GM19099 (cell line): ENCODE data around the gene NRIP2.

ENCODE experiments used
- POLR2A ChIP-seq: IDR thresholded peaks from 3 replicates; pipeline ENCODE4 v1.6.1; 2011; ENCODE audit warnings: low read depth; ENCODE audit not compliant: insufficient read length; ENCODE audit errors: extremely low read depth

Gene NRIP2

GRCh38 chr12:2825132-2825531, 9.7 kb downstream of the NRIP2 start:
- TF ChIP-seq POLR2A = no peak

- no peak for TF ChIP-seq POLR2A
Observed at GRCh38 chr12:2824541-2824940, 10.3 kb downstream of the NRIP2 start.

GRCh38 chr12:2823483-2823882, 11.4 kb downstream of the NRIP2 start:
- no peak for TF ChIP-seq POLR2A

GRCh38 chr12:2820432-2820831, 14.4 kb downstream of the NRIP2 start:
- TF ChIP-seq POLR2A = no peak

GRCh38 chr12:2819810-2820209, 15.0 kb downstream of the NRIP2 start:
- TF ChIP-seq POLR2A = no peak

- no peak for TF ChIP-seq POLR2A
Observed at GRCh38 chr12:2813214-2814185, 21.3 kb downstream of the NRIP2 start.

GRCh38 chr12:2812290-2813213, 22.3 kb downstream of the NRIP2 start, which contains the start of gene ITFG2:
ITFG2 (plus strand) TSS chr12:2812668; CDS start chr12:2812761, 93 bp downstream.
- peak; percentile 97 for TF ChIP-seq POLR2A

DNA sequence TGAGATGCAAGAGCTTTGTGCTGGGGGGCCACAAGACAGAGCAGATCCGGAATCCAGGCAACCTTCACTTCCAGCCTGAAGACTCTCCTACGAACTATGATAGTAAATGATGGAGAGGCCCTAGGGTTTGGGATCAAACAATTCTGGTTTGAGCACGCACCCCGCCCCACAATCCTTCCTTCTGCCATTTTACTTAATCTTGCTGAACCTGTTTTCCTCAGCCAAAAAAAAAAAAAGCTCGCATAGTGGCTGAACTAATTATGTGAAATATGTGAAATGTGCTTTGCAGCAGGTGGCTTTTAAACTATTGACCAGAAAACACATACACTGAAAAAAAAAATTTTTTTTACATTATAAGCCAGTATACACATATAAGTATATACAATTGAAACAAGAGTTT, 23.0 kb downstream of the NRIP2 start:
- no peak for TF ChIP-seq POLR2A

DNA sequence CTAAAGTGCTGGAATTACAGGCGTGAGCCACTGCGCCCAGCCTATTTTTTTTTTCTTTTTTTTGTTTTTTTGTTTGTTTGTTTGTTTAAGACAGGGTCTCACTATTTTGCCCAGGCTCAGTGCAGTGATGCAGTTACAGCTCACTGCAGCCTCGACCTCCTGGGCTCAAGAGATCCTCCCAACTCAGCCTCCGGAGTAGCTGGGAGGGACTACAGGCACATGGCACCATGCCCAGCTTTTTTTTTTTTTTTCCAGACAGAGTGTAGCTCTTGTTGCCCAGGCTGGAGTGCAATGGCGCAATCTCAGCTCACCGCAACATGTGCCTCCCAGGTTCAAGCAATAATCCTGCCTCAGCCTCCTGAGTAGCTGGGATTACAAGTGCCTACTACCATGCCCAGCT, 28.1 kb downstream of the NRIP2 start:
- no peak for TF ChIP-seq POLR2A

- no peak for TF ChIP-seq POLR2A
Observed at GRCh38 chr12:2805143-2805520, 29.7 kb downstream of the NRIP2 start.

DNA sequence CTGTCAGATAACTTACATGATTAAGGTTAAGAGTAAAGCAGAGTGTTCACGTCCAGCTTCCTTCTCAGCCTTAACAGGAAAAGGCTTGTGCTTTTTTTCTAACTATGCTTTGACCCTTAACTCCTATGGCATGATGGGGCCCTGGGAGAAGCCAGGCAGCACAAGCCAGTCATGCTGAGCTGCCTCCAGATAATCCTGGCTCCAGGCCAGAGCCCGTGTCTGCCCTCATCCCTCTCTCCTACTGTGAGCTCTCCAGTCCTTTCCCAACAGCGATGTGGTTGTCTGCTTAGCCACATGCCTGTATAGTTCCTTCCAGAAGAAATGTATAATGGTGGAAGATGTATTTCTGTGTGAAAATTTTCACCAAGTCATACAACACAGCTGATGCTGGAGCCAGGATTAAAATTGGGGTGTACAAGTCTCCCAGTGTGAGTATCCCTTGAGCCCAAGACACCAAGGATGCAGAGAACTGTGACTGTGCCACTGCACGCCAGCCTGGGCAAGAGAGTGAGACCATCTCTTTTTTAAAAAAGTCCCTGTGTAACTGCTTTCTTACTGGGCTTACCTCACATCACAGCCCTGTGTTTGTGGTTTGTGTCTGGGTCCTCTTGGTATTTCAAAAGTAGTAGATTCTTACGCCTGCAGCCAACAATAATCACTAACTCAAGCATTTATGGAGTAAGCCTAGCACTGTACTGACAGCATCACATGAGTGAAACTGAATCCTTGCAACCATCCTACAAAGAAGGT, 30.3 kb downstream of the NRIP2 start:
- no peak for TF ChIP-seq POLR2A

- TF ChIP-seq POLR2A = no peak
Observed at GRCh38 chr12:2803635-2804392, 31.0 kb downstream of the NRIP2 start.

DNA sequence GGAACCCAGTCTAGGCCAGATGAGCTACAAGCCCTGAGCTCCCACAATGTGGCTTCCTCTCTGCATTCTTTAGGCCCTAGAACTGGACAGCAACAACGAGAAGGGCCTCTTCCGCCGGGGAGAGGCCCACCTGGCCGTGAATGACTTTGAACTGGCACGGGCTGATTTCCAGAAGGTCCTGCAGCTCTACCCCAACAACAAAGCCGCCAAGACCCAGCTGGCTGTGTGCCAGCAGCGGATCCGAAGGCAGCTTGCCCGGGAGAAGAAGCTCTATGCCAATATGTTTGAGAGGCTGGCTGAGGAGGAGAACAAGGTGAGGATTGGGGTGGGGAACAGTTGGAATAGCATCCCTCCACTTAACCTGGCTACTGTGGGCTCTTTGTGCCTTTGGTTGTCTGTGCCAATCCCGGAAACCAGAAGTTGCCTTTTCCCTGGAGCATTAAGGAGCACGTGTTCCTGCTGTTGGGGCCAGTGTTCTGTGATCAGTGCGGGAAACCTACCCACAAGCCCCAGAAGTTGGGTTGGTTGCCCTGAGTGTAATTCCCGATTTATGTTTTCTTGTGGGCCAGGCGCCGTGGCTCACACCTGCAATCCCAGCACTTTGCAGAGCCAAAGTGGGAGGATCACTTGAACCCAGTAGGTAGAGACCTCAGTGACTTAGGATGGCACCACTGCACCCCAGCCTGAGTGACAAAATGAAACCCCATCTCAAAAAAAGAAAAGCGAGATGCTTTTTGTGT, 33.6 kb downstream of the NRIP2 start:
- no peak for TF ChIP-seq POLR2A
